Kidney (tissue), 14 donors: ENCODE results near the gene RASL12. TPM values are rescaled to one million over a fixed set of nuclear protein-coding genes. Genes with fewer than 3 reads are reported as not detected.

Source experiments
- DNase-seq, 5 donors: peaks; one replicate each; pipeline ENCODE4 v3.0.0-alpha.2; 2013 to 2020
- FAIRE-seq: peaks from 2 replicates; lab custom pipeline; 2012; peaks lifted over from hg19 to GRCh38; lab: Jason Lieb, UNC
- H3K27ac ChIP-seq, 2 donors: one replicate each; pipeline ENCODE4 v1.7.0; 2013; ENCODE audit warnings: low read depth in 2 of 2, low read length in 2 of 2, inconsistent platforms in 1 of 2
- H3K27me3 ChIP-seq: one replicate; pipeline ENCODE4 v1.7.1; 2013; ENCODE audit warnings: low read length, inconsistent platforms; ENCODE audit not compliant: control insufficient read depth, insufficient read depth
- H3K36me3 ChIP-seq, 3 donors: one replicate each; pipeline versions ENCODE4 v1.7.0 to v1.7.1; 2013; ENCODE audit warnings: low read length in 3 of 3, control low read depth in 1 of 3, inconsistent platforms in 1 of 3; ENCODE audit not compliant: insufficient read depth in 3 of 3, control insufficient read depth in 2 of 3
- H3K4me1 ChIP-seq, 3 donors: one replicate each; pipeline versions ENCODE4 v1.7.0 to v1.7.1; 2013; ENCODE audit warnings: low read length in 3 of 3, inconsistent platforms in 1 of 3, low read depth in 1 of 3; ENCODE audit not compliant: control insufficient read depth in 2 of 3, insufficient read depth in 2 of 3
- H3K4me3 ChIP-seq, 3 donors: one replicate each; pipeline versions ENCODE4 v1.7.0 to v1.8.1; 2013; ENCODE audit warnings: low read length in 3 of 3, control low read depth in 1 of 3, inconsistent platforms in 1 of 3
- H3K9ac ChIP-seq, 3 donors: one replicate each; pipeline versions ENCODE4 v1.7.0 to v1.7.1; 2013; ENCODE audit warnings: low read length in 3 of 3, control low read depth in 1 of 3, inconsistent platforms in 1 of 3
- H3K9me3 ChIP-seq, 3 donors: one replicate each; pipeline versions ENCODE4 v1.7.0 to v1.7.1; 2013; ENCODE audit warnings: low read length in 3 of 3, control low read depth in 1 of 3, inconsistent platforms in 1 of 3; ENCODE audit not compliant: control insufficient read depth in 2 of 3, insufficient read depth in 1 of 3
- CTCF ChIP-seq: IDR thresholded peaks from 3 replicates; pipeline ENCODE4 v1.5.1; 2012; ENCODE audit warnings: mild to moderate bottlenecking, moderate library complexity, borderline replicate concordance; ENCODE audit not compliant: insufficient read depth; ENCODE audit errors: extremely low read depth
- intact Hi-C: fragments of 100-400 bp; cut with DNase I; formaldehyde crosslinking; loops from one replicate; pipeline ENCODE4 v1.11.1; 2022
- polyA plus RNA-seq: library from polyadenylated mRNA; stranded (reverse); fragments of 350-450 nt; fragmentation: Illumina TruSeq; extraction: RNeasy Lipid Tissue Mini Kit (QIAGEN cat#74804); gene quantifications from one replicate; pipeline ENCODE4 v1.2.3, GENCODE V29; 2014; ENCODE audit warnings: low read depth, low replicate concordance; ENCODE audit not compliant: insufficient read depth
- total RNA-seq: library from RNA; stranded (reverse); fragmentation: NEBNext Ultra II Directional; extraction: Animal tissue kit (Norgen Biotek cat#: 25700); gene quantifications from one replicate; pipeline ENCODE4 v1.2.1, GENCODE V29; 2021
- donor health status: control.
- donor health status: control.
- donor health status: control.
- donor health status: control.
- donor health status: control.
- donor health status: DM: yes; HTN: yes; CAD: no.
- donor health status: Normal renal cell carcinoma (clear cell type).

RASL12 gene
- total and polyA plus RNA-seq, 2 donors from 2014 or later: 6.7 to 7.6 TPM

DNA sequence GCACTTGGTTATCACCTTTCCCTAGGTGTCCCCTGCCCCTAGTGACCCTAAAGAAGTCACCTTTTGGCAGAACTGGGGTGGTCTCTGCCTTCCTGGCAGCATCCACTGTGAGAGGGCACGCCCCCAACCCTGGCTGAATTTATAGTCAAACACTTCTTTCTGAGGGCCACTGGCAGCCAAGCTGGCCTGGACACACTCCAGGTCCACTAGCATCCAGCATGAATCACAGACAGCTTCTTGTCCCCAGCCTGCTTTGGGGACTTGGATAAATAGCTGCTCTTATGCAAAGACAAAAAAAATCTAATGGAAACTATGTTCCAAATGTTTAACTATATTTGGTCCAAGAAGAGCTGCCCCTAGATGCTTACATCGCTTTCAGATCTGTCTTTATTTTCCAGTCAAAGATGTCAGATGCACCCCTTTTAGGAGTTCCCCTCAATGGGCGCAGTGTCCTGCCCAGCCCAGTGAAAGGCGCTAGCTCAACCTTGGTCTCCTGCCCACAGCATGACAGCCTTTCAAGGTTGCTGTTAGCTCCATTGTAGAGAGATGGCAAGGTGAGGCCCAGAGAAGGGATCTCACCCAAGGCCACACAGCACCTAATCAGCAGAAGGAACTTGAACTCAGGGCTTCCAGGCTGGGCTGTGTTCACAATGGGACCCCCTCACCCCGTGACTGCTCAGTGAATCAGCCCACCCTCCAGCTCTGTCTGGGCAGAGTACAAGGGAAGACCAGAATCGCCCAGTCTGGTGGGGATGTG is 7.0 kb downstream of the RASL12 start:
- FAIRE-seq (no peak), DNase-seq (no peak)
- TF ChIP-seq CTCF: no peak
- Histone ChIP-seq H3K9ac (no peak overlapping the region), H3K27me3 (no peaks in the 10 kb centered on the region), H3K27ac (no peak overlapping the region), H3K9me3 (no peaks in the 10 kb centered on the region), H3K36me3 (no peaks in the 10 kb centered on the region), H3K4me3 (no peak overlapping the region), H3K4me1 (peaks cover 0 to 9% (median 0%) of the 10 kb centered on the region in 3 donors)
- intact Hi-C loops: no loop called here

GRCh38 chr15:65059931-65060596 is 7.7 kb downstream of the RASL12 start:
- no peak for DNase-seq
- no peaks in the 10 kb centered on the region for H3K27me3 ChIP-seq
- intact Hi-C loops: no loop called here
- no peaks in the 10 kb centered on the region for H3K36me3 ChIP-seq
- no peak overlapping the region for H3K4me3 ChIP-seq
- no peak overlapping the region for H3K9ac ChIP-seq
- H3K4me1 ChIP-seq: peaks cover 0 to 12% (median 4%) of the 10 kb centered on the region in 3 donors
- no peak overlapping the region for H3K27ac ChIP-seq
- FAIRE-seq: no peak
- no peak for TF ChIP-seq CTCF
- H3K9me3 ChIP-seq: no peaks in the 10 kb centered on the region

DNA sequence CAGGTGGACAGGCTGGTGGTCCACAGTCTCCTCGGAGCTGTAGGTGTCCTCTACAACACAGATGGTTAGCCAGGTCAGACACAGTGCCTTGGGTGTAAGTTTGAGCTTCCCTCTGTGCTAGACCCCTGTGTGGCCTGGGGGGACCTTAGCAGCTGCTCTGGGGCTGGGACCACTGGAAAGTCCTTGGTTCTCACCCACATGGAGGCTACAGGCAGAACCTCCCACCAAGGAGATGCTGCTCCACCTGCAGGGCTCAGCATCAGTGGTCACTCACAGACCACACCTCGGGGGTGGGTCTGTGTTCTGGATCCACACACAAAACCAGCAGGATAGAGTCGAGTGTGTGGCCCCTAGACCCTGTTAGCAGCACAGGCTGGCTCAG is 8.4 kb downstream of the RASL12 start:
- Histone ChIP-seq H3K36me3 (no peaks in the 10 kb centered on the region), H3K9ac (no peak overlapping the region), H3K27ac (no peak overlapping the region), H3K9me3 (no peaks in the 10 kb centered on the region), H3K4me1 (peaks cover 0 to 12% (median 4%) of the 10 kb centered on the region in 3 donors), H3K4me3 (no peak overlapping the region), H3K27me3 (no peaks in the 10 kb centered on the region)
- no peak for DNase-seq
- no peak for FAIRE-seq
- intact Hi-C loops: no loop called here
- TF ChIP-seq CTCF: no peak
